ENCODE measurements around the gene IPCEF1.
"Not testable (repeated sequence)": the region's sequence is repeated elsewhere in the genome, so short reads cannot be mapped to it uniquely, and the experiment has no call there.

The IPCEF1 gene

GRCh38 chr6:154319231-154319858, 37.3 kb downstream of the IPCEF1 start:
- peak; percentile 86 for DNase-seq (ENCODE audit: low read depth)
- H3K4me3 ChIP-seq (ENCODE audit: control insufficient read depth, low read depth, low read length), result no peak overlapping the region
- TF ChIP-seq CTCF (conservative IDR thresholded peaks at IDR 0.05; ENCODE audit: control insufficient read depth, insufficient read depth, low read depth, low read length), result no peak

GRCh38 chr6:154318721-154319120, 37.9 kb downstream of the IPCEF1 start:
- TF ChIP-seq CTCF (conservative IDR thresholded peaks at IDR 0.05; ENCODE audit: control insufficient read depth, insufficient read depth, low read depth, low read length), result no peak
- no peak overlapping the region for H3K4me3 ChIP-seq (ENCODE audit: control insufficient read depth, low read depth, low read length)
- peak; percentile 24 for DNase-seq (ENCODE audit: low read depth)

- DNase-seq (ENCODE audit: low read depth), result no peak
- TF ChIP-seq CTCF (conservative IDR thresholded peaks at IDR 0.05; ENCODE audit: control insufficient read depth, insufficient read depth, low read depth, low read length), result no peak
Measured at GRCh38 chr6:154316131-154316530, 40.5 kb downstream of the IPCEF1 start.

GRCh38 chr6:154314084-154314483, 42.5 kb downstream of the IPCEF1 start:
- no peak for TF ChIP-seq CTCF (conservative IDR thresholded peaks at IDR 0.05; ENCODE audit: control insufficient read depth, insufficient read depth, low read depth, low read length)
- H3K4me3 ChIP-seq (ENCODE audit: control insufficient read depth, low read depth, low read length), result no peak overlapping the region
- peak; percentile 36 for DNase-seq (ENCODE audit: low read depth)

More at GRCh38 chr6:154316131-154316530, 40.5 kb downstream of the IPCEF1 start:
- H3K4me3 ChIP-seq (ENCODE audit: control insufficient read depth, low read depth, low read length), result no peak overlapping the region

- H3K4me3 ChIP-seq (ENCODE audit: control insufficient read depth, low read depth, low read length), result no peak overlapping the region
- DNase-seq (ENCODE audit: low read depth), result no peak
- no peak for TF ChIP-seq CTCF (conservative IDR thresholded peaks at IDR 0.05; ENCODE audit: control insufficient read depth, insufficient read depth, low read depth, low read length)
Measured at GRCh38 chr6:154308986-154309385, 47.6 kb downstream of the IPCEF1 start.

GRCh38 chr6:154307696-154308425, 48.7 kb downstream of the IPCEF1 start:
- no peak for DNase-seq (ENCODE audit: low read depth)
- no peak for TF ChIP-seq CTCF (conservative IDR thresholded peaks at IDR 0.05; ENCODE audit: control insufficient read depth, insufficient read depth, low read depth, low read length)
- H3K4me3 ChIP-seq (ENCODE audit: control insufficient read depth, low read depth, low read length), result no peak overlapping the region

GRCh38 chr6:154307147-154307546, 49.5 kb downstream of the IPCEF1 start:
- H3K4me3 ChIP-seq (ENCODE audit: control insufficient read depth, low read depth, low read length), result not testable (repeated sequence)

More at GRCh38 chr6:154307147-154307546, 49.5 kb downstream of the IPCEF1 start:
- not testable (repeated sequence) for DNase-seq (ENCODE audit: low read depth)

Data from fibroblast of mammary gland (primary cell).